ENCODE measurements around the gene MYLK.
"Not testable (repeated sequence)": the region's sequence is repeated elsewhere in the genome, so short reads cannot be mapped to it uniquely, and the experiment has no call there.

Gene MYLK

GRCh38 chr3:123722456-123722855, 161.7 kb downstream of the MYLK start:
- DNase-seq (ENCODE audit: low read depth), result no peak

DNA sequence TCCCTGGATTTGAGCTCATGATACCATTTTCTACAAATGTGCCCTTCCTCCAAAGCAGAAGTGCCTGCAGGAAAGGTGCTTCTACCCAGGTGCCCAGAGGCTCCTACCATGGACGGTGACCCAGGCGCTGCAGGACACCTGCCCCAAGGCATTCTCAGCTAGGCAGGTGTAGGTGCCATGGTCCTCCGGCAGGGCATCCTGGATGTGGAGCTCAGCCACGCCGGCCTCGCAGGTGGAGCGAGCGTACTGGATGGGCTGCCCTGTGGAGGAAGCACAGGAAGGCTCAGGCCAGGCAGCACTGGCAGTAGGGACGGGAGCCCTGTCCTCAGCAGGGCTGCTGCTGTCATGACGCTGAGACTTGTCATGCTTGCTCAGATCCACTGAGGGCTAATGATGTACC, 162.1 kb downstream of the MYLK start:
- no peak for DNase-seq (ENCODE audit: low read depth)

DNA sequence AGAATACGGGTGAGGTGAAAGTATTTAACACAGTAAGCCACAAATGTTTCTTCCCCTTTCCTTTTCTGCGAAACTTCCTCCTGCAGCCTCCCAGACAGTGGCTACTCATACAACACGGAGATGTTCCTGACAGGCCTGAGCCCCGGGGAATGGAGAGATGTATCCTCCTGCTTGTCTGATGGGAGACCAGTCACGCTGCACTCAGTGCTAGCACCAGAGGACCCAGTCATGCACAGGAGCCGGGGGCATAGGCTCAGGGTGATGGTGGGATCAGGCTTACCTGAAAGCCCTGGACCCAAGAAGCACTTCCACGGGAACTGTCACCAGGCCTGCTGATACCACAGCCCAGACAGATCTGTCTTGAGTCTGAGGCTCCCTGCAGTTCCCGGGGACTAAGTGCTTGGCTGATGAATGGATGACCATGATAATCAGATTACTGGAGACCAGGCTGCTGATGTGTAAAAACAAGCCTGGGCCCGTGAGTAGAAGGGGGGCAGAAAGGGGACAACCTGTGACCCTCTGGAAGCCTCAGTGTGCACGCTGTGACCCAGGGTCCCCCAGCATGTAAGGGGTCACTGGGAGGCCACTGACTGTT, 162.9 kb downstream of the MYLK start:
- not testable (repeated sequence) for DNase-seq (ENCODE audit: low read depth)

DNA sequence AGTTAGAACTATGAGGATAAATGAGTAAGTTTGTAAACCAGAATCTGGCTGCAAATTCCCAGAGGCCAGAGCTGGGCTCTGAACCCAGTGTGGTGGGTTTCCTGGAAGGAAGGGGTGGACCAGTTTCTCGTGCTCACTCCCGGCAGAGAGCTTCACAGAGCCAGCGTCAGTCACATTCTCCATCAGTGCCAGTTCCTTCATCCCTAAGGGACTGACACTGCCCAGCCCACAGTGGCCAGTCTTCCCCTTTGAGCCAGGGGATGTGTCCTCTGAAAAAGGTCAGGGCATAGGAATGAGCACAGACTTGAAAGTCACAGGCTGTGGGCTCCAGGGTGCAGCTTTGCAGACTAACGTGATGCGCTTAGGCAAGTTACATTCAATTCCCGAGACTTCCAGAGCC, 163.5 kb downstream of the MYLK start:
- DNase-seq (ENCODE audit: low read depth), result no peak

DNA sequence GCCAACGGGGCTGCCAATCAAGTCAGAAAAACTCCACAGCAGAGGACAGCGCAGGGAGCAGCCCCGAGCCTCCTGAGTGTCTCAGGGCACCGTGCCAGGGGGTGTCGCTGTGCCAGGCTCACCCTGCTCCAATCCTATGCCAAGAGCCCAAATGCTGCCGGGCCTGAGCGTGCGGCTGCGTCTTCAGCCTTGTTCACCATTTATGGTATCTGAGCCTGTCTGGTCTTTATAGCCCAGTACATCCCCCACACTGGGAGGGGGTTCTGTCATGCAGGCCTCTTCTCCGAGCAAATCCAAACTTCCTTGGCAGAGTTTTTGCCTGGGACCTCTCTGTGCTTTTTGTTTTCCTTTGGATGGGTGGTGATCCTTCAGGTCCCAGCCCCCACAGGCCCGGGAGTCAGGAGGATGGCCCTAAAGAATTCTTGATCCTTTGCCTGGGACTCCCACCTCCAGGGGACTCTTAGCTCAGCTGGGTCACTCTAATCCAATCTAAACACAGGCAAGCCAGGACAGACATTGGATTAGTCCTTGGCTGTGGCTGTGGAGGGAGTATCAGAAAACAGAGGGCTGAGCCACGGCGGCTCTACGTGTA, 164.2 kb downstream of the MYLK start:
- no peak for DNase-seq (ENCODE audit: low read depth)

- DNase-seq (ENCODE audit: low read depth), result not testable (repeated sequence)
These were observed 164.9 kb downstream of the MYLK start for GRCh38 chr3:123719061-123719756.

GRCh38 chr3:123718108-123718507, 166.0 kb downstream of the MYLK start:
- DNase-seq (ENCODE audit: low read depth), result no peak

DNA sequence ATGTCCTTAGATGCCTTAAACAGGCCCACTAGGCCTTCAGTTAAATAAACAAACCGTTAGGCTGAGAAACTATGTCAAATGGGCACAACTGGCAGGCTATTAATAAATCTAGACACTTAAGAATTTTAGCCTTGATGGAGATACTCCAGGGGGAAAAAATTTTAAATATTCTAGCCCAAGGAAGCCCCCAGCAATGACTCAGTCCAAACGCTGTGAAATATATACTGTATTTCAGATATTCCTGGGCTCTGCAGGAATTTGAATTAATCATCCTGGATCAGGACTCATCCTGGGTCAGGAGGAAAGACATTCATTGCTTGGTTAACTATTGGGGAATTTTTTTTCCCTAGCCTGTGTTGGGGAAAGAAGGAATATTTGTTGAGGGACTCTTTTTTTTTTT, 166.7 kb downstream of the MYLK start:
- not testable (repeated sequence) for DNase-seq (ENCODE audit: low read depth)

- no peak for DNase-seq (ENCODE audit: low read depth)
These were observed 167.7 kb downstream of the MYLK start for GRCh38 chr3:123716411-123716810.

DNA sequence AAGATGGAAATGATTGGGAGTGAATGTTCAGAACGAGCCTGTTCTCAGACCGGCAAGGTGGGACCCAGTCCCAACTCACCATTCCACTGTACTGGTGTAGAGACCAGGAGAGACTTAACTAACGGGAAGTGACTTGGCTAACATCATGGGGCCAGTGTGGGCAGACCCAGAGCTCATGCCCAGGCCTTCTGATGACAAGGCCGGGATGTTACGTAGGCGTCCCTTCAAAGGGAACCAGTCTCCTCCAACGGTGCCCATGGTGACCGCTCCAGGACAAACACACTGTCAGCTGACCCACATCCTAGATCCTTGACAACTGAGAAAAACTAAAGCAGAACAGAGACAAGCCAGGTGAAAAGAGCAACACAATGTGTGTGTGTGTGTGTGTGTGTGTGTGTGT, 170.9 kb downstream of the MYLK start:
- no peak for DNase-seq (ENCODE audit: low read depth)

- DNase-seq (ENCODE audit: low read depth), result no peak
These were observed 171.9 kb downstream of the MYLK start for GRCh38 chr3:123712077-123712860.

DNA sequence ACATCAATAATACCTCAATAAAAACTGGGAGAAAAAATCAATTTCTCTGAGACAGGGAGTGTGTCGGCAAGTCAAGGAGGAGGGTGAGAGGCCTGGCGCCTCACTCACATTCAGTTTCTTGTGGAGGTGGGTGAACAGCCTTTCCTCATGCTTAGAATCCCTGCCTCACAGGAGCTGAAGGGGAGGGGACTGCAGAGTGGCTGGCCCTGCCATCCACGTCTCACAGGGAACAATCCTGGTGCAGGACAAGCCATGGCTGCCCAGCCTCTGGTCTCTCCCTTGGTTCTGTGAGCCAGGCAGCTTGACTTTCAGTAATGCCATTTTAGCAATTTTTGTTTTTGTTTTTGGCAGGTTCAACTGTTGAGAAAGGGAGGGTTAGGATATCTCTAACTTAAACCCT, 172.8 kb downstream of the MYLK start:
- no peak for DNase-seq (ENCODE audit: low read depth)

DNA sequence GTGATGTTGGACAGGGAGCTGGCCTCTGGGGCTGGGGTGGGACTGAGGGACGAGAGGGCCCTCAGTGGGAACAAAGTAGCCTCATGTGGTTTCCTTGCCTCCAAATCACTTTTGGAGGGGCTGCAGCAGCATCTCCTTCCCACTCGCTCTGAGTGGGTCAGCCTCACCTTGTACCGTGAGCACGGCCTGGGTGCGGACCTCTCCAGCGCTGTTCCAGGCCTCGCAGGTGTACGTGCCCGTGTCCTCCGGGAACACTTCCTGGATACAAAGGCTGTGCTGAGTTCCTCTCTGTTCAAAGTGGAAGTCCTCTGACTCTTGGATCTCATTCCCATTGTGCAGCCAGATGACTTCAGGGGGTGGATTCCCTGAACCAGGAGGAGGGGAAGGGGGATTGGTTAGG, 175.6 kb downstream of the MYLK start:
- DNase-seq (ENCODE audit: low read depth), result no peak

DNA sequence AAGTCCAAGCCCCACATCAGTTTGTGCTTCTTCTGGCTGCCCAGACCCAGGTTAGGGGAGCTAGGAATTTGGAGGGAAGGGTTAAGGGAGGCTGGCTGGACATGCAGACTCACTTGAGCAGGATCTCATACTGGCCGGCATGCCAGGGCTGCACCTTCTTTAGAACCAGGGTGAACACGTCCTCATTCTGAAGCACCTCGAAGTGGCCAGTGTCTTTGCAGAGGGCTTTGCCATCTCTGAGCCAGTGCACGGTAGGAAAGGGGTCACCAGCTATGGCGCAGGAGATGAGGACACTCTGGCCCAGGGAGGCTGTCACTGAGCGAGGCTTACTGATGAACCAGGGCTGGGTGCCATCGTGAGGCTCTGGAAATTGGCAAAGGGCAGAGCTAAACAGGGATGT, 176.5 kb downstream of the MYLK start:
- DNase-seq (ENCODE audit: low read depth), result not testable (repeated sequence)

- DNase-seq (ENCODE audit: low read depth), result no peak
These were observed 177.3 kb downstream of the MYLK start for GRCh38 chr3:123706871-123707270.

- no peak for DNase-seq (ENCODE audit: low read depth)
These were observed 178.4 kb downstream of the MYLK start for GRCh38 chr3:123705488-123706285.

DNA sequence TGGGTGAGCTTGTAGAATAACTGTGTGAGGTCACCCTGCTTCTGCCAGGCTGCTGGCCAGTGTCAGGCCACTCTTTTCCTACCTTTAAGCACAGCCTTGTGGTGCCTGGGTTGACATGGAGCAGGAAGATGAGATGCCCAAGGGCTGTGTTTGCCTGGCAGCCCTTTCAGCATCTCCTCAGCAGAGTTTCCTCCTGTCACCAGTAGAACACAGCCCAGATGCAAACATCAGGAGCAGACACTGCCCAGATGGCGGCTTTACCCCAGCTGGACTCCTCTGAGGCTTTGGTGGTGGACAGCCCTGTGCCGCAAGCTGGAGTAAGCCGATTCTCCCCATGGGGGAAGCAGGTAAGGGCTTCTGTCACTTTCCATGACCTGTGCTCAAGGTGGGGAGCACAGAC, 180.5 kb downstream of the MYLK start:
- DNase-seq (ENCODE audit: low read depth), result not testable (repeated sequence)

GRCh38 chr3:123702720-123703119, 181.4 kb downstream of the MYLK start:
- no peak for DNase-seq (ENCODE audit: low read depth)

DNA sequence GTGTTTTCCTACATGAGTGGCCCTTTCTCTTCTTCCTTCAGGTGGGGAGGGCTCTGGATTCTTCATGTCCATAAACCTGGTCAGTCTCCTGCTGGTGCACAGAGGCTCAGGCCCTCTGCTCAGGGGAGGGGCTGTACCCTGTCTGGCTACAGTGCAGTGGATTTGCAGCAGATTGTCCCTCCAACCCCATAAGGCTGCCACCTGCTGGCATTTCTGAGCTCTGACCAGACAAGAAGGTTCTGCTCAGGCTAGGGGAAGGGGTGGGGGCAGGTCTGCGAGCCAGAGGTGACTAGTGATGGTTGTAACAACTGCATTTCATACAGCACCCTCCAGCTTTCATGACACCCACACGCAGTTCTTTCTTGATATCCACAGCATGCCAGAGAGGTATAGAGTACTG, 182.1 kb downstream of the MYLK start:
- DNase-seq (ENCODE audit: low read depth), result not testable (repeated sequence)

DNA sequence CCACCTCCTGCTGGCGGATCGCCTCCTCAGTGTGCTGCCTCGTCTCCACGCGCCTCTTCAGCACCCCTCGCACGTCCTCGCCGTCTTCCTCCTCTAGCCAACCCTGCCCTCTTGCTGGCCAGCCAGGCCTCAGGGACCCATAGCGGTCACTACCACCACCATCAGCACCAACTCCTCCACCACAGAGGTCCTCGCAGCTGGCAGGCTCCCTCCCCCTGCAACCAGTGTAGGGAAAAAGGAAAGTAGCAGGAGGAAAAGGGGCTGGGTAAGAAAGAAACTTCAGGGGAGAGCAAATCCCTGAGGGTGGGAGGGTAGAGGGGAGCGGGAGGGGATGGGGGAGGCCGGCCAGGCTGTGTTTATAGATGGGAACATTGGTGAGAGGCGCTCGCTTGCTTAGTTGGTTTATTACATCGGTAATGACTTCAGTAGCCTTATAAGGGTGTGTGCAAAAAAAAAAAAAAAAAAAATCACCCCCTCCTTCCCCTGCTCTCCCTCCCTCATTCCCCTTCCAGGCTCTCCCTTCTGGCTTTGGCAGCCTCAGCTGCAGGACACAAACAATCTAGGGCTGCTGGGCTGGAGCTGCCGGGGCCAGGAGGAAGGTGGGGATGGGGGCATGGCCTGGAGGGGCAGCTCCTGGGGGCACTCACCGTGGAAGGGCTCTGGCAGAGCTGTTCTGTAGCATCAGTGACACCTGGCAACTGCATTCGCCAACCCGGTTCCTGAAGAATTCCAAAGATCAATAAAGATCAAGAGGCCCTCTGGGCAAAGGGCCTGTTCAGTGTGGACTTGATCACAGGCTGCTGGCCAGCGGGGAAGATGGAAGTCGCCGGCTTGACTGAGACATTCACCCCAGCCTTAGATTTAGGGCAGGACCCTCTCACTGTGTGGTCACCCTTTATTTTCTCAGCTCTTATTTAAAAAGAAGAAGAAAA, 183.1 kb downstream of the MYLK start:
- no peak for DNase-seq (ENCODE audit: low read depth)

DNA sequence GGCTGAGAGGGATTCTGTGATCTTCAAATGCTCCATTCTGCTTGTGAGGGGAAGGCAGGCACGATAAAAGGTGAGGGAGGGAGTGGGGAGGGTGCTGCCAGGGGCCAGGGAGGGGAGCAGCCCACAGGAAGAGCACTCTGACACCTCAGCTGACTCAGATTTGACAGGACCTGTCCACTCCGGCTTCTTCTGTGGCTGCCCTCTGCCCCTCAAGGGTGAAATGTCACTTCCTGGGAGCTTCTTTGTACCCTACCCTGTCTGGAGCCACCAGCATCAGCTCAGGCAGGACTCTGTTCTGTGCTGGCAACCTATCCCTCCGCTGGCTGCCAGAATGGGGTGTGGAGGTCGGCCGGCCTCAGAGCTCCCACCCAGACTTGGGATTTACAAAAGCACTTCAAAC, 185.3 kb downstream of the MYLK start:
- DNase-seq (ENCODE audit: low read depth), result no peak
